A549 (cell line): Measurements from ENCODE around the gene EFTUD2.

ENCODE experiments used
- ELK1 ChIP-seq: fragments of 150-350 bp; IDR thresholded peaks from 2 replicates; pipeline ENCODE4 v1.6.1; 2014; ENCODE audit warnings: low read depth, mild to moderate bottlenecking, low read length
- EP300 ChIP-seq, 2 experiments: fragments of >200 bp; sonication (Bioruptor Twin); formaldehyde crosslinking; IDR thresholded peaks; 2 replicates in 1 of 2; 3 replicates in 1 of 2; pipeline ENCODE4 v1.6.1; 2016 to 2017
- ESRRA ChIP-seq: fragments of 150-350 bp; IDR thresholded peaks from 2 replicates; pipeline ENCODE4 v1.6.1; 2014; ENCODE audit warnings: mild to moderate bottlenecking, low read length, borderline replicate concordance
- POLR2A ChIP-seq: IDR thresholded peaks from 2 replicates; pipeline ENCODE4 v1.6.1; 2012; ENCODE audit warnings: mild to moderate bottlenecking, low read length
- TF ChIP-seq, protein P1 (sequence below): fragments of >200 bp; sonication (Bioruptor Twin); formaldehyde crosslinking; IDR thresholded peaks from 3 replicates; pipeline ENCODE4 v1.5.1; 2016
- TF ChIP-seq, protein P2 (sequence below): fragments of 200-600 bp; sonication (generic); IDR thresholded peaks from 2 replicates; pipeline ENCODE4 v1.6.1; 2016; ENCODE audit warnings: antibody characterized with exemption, mild to moderate bottlenecking, moderate library complexity

GRCh38 chr17:44914698-44915271 lies 15.5 kb upstream of the EFTUD2 start:
- TF ChIP-seq POLR2A (no peak), ELK1 (no peak), EP300 (IDR thresholded peaks at IDR 0.05) (no peak), ESRRA (no peak)
- TF ChIP-seq, protein P1, sequence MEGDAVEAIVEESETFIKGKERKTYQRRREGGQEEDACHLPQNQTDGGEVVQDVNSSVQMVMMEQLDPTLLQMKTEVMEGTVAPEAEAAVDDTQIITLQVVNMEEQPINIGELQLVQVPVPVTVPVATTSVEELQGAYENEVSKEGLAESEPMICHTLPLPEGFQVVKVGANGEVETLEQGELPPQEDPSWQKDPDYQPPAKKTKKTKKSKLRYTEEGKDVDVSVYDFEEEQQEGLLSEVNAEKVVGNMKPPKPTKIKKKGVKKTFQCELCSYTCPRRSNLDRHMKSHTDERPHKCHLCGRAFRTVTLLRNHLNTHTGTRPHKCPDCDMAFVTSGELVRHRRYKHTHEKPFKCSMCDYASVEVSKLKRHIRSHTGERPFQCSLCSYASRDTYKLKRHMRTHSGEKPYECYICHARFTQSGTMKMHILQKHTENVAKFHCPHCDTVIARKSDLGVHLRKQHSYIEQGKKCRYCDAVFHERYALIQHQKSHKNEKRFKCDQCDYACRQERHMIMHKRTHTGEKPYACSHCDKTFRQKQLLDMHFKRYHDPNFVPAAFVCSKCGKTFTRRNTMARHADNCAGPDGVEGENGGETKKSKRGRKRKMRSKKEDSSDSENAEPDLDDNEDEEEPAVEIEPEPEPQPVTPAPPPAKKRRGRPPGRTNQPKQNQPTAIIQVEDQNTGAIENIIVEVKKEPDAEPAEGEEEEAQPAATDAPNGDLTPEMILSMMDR = no peak
- TF ChIP-seq, protein P2, sequence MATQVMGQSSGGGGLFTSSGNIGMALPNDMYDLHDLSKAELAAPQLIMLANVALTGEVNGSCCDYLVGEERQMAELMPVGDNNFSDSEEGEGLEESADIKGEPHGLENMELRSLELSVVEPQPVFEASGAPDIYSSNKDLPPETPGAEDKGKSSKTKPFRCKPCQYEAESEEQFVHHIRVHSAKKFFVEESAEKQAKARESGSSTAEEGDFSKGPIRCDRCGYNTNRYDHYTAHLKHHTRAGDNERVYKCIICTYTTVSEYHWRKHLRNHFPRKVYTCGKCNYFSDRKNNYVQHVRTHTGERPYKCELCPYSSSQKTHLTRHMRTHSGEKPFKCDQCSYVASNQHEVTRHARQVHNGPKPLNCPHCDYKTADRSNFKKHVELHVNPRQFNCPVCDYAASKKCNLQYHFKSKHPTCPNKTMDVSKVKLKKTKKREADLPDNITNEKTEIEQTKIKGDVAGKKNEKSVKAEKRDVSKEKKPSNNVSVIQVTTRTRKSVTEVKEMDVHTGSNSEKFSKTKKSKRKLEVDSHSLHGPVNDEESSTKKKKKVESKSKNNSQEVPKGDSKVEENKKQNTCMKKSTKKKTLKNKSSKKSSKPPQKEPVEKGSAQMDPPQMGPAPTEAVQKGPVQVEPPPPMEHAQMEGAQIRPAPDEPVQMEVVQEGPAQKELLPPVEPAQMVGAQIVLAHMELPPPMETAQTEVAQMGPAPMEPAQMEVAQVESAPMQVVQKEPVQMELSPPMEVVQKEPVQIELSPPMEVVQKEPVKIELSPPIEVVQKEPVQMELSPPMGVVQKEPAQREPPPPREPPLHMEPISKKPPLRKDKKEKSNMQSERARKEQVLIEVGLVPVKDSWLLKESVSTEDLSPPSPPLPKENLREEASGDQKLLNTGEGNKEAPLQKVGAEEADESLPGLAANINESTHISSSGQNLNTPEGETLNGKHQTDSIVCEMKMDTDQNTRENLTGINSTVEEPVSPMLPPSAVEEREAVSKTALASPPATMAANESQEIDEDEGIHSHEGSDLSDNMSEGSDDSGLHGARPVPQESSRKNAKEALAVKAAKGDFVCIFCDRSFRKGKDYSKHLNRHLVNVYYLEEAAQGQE = no peak
